Astrocyte (in vitro differentiated cells and primary cell): Measurements from ENCODE around the gene RAX. TPM values are rescaled to one million over a fixed set of nuclear protein-coding genes. Genes with fewer than 3 reads are reported as not detected.

Experiments
- DNase-seq: peaks from one replicate; pipeline ENCODE4 v3.0.0-alpha.2; 2010; ENCODE audit warnings: low read depth
- FAIRE-seq: peaks from 2 replicates; lab custom pipeline; 2011; peaks lifted over from hg19 to GRCh38; lab: Jason Lieb, UNC
- H2AFZ ChIP-seq: 2 replicates; pipeline ENCODE4 v1.6.0; 2012; ENCODE audit warnings: low read depth, low read length, inconsistent platforms
- H3K27ac ChIP-seq: 2 replicates; pipeline ENCODE4 v1.5.1; 2011; ENCODE audit warnings: low read depth, low read length, inconsistent platforms
- H3K27me3 ChIP-seq: 2 replicates; pipeline ENCODE4 v1.6.0; 2011; ENCODE audit warnings: low read length, inconsistent platforms; ENCODE audit not compliant: insufficient read depth
- H3K36me3 ChIP-seq: 2 replicates; pipeline ENCODE4 v1.5.1; 2011; ENCODE audit warnings: low read length, inconsistent platforms; ENCODE audit not compliant: insufficient read depth
- H3K4me1 ChIP-seq: 2 replicates; pipeline ENCODE4 v1.5.1; 2011; ENCODE audit warnings: low read length, inconsistent platforms; ENCODE audit not compliant: insufficient read depth
- H3K4me2 ChIP-seq: 2 replicates; pipeline ENCODE4 v1.6.0; 2012; ENCODE audit warnings: low read length, inconsistent platforms
- H3K4me3 ChIP-seq: 2 replicates; pipeline ENCODE4 v1.5.1; 2011; ENCODE audit warnings: low read depth, mild to moderate bottlenecking, low read length, inconsistent platforms; ENCODE audit not compliant: insufficient read depth
- H3K79me2 ChIP-seq: 2 replicates; pipeline ENCODE4 v1.6.0; 2012; ENCODE audit warnings: mild to moderate bottlenecking, low read length, inconsistent platforms; ENCODE audit not compliant: insufficient read depth
- H3K9ac ChIP-seq: 2 replicates; pipeline ENCODE4 v1.6.0; 2012; ENCODE audit warnings: mild to moderate bottlenecking, low read length, inconsistent platforms
- H3K9me3 ChIP-seq: 2 replicates; pipeline ENCODE4 v1.5.1; 2012; ENCODE audit warnings: low read depth, mild to moderate bottlenecking, low read length, inconsistent platforms; ENCODE audit not compliant: insufficient read depth
- H4K20me1 ChIP-seq: 2 replicates; pipeline ENCODE4 v1.6.0; 2012; ENCODE audit warnings: low read length, inconsistent platforms; ENCODE audit not compliant: insufficient read depth
- H3K27ac Mint-ChIP-seq: one replicate; pipeline ENCODE4 v1.8.0; 2021; ENCODE audit warnings: mild to moderate bottlenecking, mixed read lengths; ENCODE audit not compliant: unreplicated experiment
- H3K27me3 Mint-ChIP-seq: one replicate; pipeline ENCODE4 v1.8.0; 2021; ENCODE audit warnings: low read depth, mixed read lengths; ENCODE audit not compliant: unreplicated experiment
- H3K36me3 Mint-ChIP-seq: one replicate; pipeline ENCODE4 v1.8.0; 2021; ENCODE audit warnings: low read depth, mixed read lengths; ENCODE audit not compliant: unreplicated experiment
- H3K4me1 Mint-ChIP-seq: one replicate; pipeline ENCODE4 v1.8.0; 2021; ENCODE audit warnings: low read depth, mixed read lengths; ENCODE audit not compliant: unreplicated experiment
- H3K4me3 Mint-ChIP-seq: one replicate; pipeline ENCODE4 v1.8.0; 2021; ENCODE audit warnings: mild to moderate bottlenecking, moderate library complexity, mixed read lengths; ENCODE audit not compliant: unreplicated experiment
- H3K9me3 Mint-ChIP-seq: one replicate; pipeline ENCODE4 v1.8.0; 2021; ENCODE audit warnings: mild to moderate bottlenecking, mixed read lengths; ENCODE audit not compliant: unreplicated experiment
- EZH2 ChIP-seq: IDR thresholded peaks from 2 replicates; pipeline ENCODE4 v1.6.1; 2012; ENCODE audit warnings: mild to moderate bottlenecking, low read length, inconsistent platforms; ENCODE audit not compliant: insufficient read depth
- total RNA-seq: library from RNA; stranded (reverse); gene quantifications from 2 replicates; pipeline ENCODE4 v1.2.1, GENCODE V29; 2021
- TF ChIP-seq, protein P1 (sequence below): IDR thresholded peaks from 2 replicates; pipeline ENCODE4 v1.5.1; 2011; ENCODE audit warnings: low read depth, mild to moderate bottlenecking, inconsistent platforms, low read length, moderate library complexity; ENCODE audit not compliant: insufficient read depth

The RAX gene
- total RNA-seq, 1 donor from 2014 or later: not detected

- no peak overlapping the region for H3K27ac ChIP-seq
- H2AFZ ChIP-seq: no peak overlapping the region
- no peaks in the 10 kb centered on the region for H3K79me2 ChIP-seq
- H3K4me3 ChIP-seq: no peak overlapping the region
- peaks cover 89% of the 10 kb centered on the region for H3K27me3 Mint-ChIP-seq
- FAIRE-seq (no peak), DNase-seq (no peak)
- H4K20me1 ChIP-seq: peaks cover 5% of the 10 kb centered on the region
- no peak overlapping the region for H3K27ac Mint-ChIP-seq
- H3K4me1 Mint-ChIP-seq: peaks cover 3% of the 10 kb centered on the region
- H3K9me3 Mint-ChIP-seq: peaks cover 12% of the 10 kb centered on the region
- H3K4me1 ChIP-seq: peaks cover 3% of the 10 kb centered on the region
- peak overlapping the region; percentile 15 for H3K4me2 ChIP-seq
- peak overlapping the region; percentile 40 for H3K4me3 Mint-ChIP-seq
- H3K27me3 ChIP-seq: peaks cover 96% of the 10 kb centered on the region
- TF ChIP-seq, protein P1, sequence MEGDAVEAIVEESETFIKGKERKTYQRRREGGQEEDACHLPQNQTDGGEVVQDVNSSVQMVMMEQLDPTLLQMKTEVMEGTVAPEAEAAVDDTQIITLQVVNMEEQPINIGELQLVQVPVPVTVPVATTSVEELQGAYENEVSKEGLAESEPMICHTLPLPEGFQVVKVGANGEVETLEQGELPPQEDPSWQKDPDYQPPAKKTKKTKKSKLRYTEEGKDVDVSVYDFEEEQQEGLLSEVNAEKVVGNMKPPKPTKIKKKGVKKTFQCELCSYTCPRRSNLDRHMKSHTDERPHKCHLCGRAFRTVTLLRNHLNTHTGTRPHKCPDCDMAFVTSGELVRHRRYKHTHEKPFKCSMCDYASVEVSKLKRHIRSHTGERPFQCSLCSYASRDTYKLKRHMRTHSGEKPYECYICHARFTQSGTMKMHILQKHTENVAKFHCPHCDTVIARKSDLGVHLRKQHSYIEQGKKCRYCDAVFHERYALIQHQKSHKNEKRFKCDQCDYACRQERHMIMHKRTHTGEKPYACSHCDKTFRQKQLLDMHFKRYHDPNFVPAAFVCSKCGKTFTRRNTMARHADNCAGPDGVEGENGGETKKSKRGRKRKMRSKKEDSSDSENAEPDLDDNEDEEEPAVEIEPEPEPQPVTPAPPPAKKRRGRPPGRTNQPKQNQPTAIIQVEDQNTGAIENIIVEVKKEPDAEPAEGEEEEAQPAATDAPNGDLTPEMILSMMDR: no peak
- peak; percentile 54 for TF ChIP-seq EZH2
- H3K36me3 Mint-ChIP-seq: no peaks in the 10 kb centered on the region
- no peak overlapping the region for H3K9ac ChIP-seq
- peaks cover 7% of the 10 kb centered on the region for H3K9me3 ChIP-seq
- H3K36me3 ChIP-seq: no peaks in the 10 kb centered on the region
These were observed 5.6 kb downstream of the RAX start for GRCh38 chr18:59267503-59268126.

GRCh38 chr18:59266886-59267502 lies 6.3 kb downstream of the RAX start:
- H4K20me1 ChIP-seq: peaks cover 5% of the 10 kb centered on the region
- Mint-ChIP-seq H3K36me3 (no peaks in the 10 kb centered on the region), H3K27ac (no peak overlapping the region), H3K4me3 (no peak overlapping the region), H3K27me3 (peaks cover 91% of the 10 kb centered on the region), H3K9me3 (peaks cover 16% of the 10 kb centered on the region), H3K4me1 (peaks cover 3% of the 10 kb centered on the region)
- FAIRE-seq (no peak), DNase-seq (no peak)
- no peak overlapping the region for H3K4me2 ChIP-seq
- H3K27me3 ChIP-seq: peaks cover 90% of the 10 kb centered on the region
- H3K4me1 ChIP-seq: peaks cover 3% of the 10 kb centered on the region
- H3K36me3 ChIP-seq: no peaks in the 10 kb centered on the region
- TF ChIP-seq, protein P1: no peak
- TF ChIP-seq EZH2: no peak
- peaks cover 7% of the 10 kb centered on the region for H3K9me3 ChIP-seq
- H3K9ac ChIP-seq: no peak overlapping the region
- no peak overlapping the region for H2AFZ ChIP-seq
- no peaks in the 10 kb centered on the region for H3K79me2 ChIP-seq
- no peak overlapping the region for H3K27ac ChIP-seq
- no peak overlapping the region for H3K4me3 ChIP-seq

DNA sequence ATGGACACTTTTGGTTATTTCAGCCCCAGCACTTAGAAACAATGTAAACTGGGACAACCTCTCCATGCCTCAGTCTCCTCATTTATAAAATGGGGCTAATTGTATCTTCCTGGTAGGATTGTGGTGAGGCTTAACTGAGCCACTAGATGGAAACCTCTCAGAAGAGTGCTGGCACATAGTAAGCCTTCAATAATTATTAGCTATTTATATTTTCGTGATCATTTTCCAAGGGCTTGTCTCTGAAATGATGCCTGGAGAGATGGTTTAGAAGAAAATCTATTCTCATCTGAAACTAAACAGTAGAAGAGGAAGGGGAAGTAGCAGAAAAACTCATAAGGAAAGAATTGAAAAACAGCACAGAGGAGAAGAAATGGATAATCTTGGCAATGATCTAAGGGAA lies 6.8 kb downstream of the RAX start:
- DNase-seq (no peak), FAIRE-seq (no peak)
- H3K4me1 Mint-ChIP-seq: peaks cover 3% of the 10 kb centered on the region
- H3K4me3 Mint-ChIP-seq: no peak overlapping the region
- Histone ChIP-seq H3K27ac (no peak overlapping the region), H3K9ac (no peak overlapping the region), H3K9me3 (peaks cover 7% of the 10 kb centered on the region), H3K79me2 (no peaks in the 10 kb centered on the region), H4K20me1 (peaks cover 5% of the 10 kb centered on the region), H3K4me2 (no peak overlapping the region), H3K4me3 (no peak overlapping the region), H3K27me3 (peaks cover 84% of the 10 kb centered on the region), H3K4me1 (peaks cover 3% of the 10 kb centered on the region), H3K36me3 (no peaks in the 10 kb centered on the region), H2AFZ (no peak overlapping the region)
- H3K27me3 Mint-ChIP-seq: peaks cover 91% of the 10 kb centered on the region
- peaks cover 20% of the 10 kb centered on the region for H3K9me3 Mint-ChIP-seq
- H3K27ac Mint-ChIP-seq: no peak overlapping the region
- no peak for TF ChIP-seq EZH2
- TF ChIP-seq, protein P1: no peak
- H3K36me3 Mint-ChIP-seq: no peaks in the 10 kb centered on the region
